ENCODE results near the gene FKBP1A.

Gene FKBP1A

GRCh38 chr20:1388253-1388652 lies 4.6 kb downstream of the FKBP1A start:
- Mint-ChIP-seq H3K9me3 (no peaks in the 10 kb centered on the region), H3K4me1 (peaks cover 49 to 86% of the 10 kb centered on the region in 2 donors), H3K4me3 (peak overlapping the region; percentile 76 to 96), H3K36me3 (peaks cover 28 to 45% of the 10 kb centered on the region in 2 donors), H3K27me3 (no peaks in the 10 kb centered on the region), H3K27ac (peak overlapping the region; percentile 82)
- ATAC-seq (replicated peaks) (no peak), DNase-seq (no peak)

GRCh38 chr20:1386323-1386722 lies 6.5 kb downstream of the FKBP1A start:
- Mint-ChIP-seq H3K4me1 (peaks cover 55 to 97% of the 10 kb centered on the region in 2 donors), H3K9me3 (no peaks in the 10 kb centered on the region), H3K36me3 (peaks cover 31 to 51% of the 10 kb centered on the region in 2 donors), H3K27ac (no peak overlapping the region), H3K4me3 (no peak overlapping the region), H3K27me3 (no peaks in the 10 kb centered on the region)
- no peak for DNase-seq
- ATAC-seq (replicated peaks): no peak

- H3K36me3 Mint-ChIP-seq: peaks cover 37 to 46% of the 10 kb centered on the region in 2 donors
- no peak overlapping the region for H3K4me3 Mint-ChIP-seq
Measured at GRCh38 chr20:1383623-1384404, 9.0 kb downstream of the FKBP1A start.

GRCh38 chr20:1382670-1383069 lies 10.2 kb downstream of the FKBP1A start:
- Mint-ChIP-seq H3K4me1 (peaks cover 63 to 98% of the 10 kb centered on the region in 2 donors), H3K4me3 (no peak overlapping the region), H3K27ac (no peak overlapping the region), H3K36me3 (peaks cover 38 to 50% of the 10 kb centered on the region in 2 donors), H3K9me3 (no peaks in the 10 kb centered on the region), H3K27me3 (no peaks in the 10 kb centered on the region)
- DNase-seq (no peak), ATAC-seq (replicated peaks) (no peak)

More at GRCh38 chr20:1383623-1384404, 9.0 kb downstream of the FKBP1A start:
- Mint-ChIP-seq H3K9me3 (no peaks in the 10 kb centered on the region), H3K27ac (no peak overlapping the region), H3K4me1 (peaks cover 58 to 97% of the 10 kb centered on the region in 2 donors), H3K27me3 (no peaks in the 10 kb centered on the region)
- DNase-seq: no peak
- no peak for ATAC-seq (replicated peaks)

- Mint-ChIP-seq H3K4me3 (peak overlapping the region in 1 of 2 donors; percentile 11), H3K27ac (no peak overlapping the region), H3K4me1 (peaks cover 70 to 100% of the 10 kb centered on the region in 2 donors), H3K27me3 (no peaks in the 10 kb centered on the region), H3K36me3 (peaks cover 42 to 55% of the 10 kb centered on the region in 2 donors), H3K9me3 (no peaks in the 10 kb centered on the region)
- no peak for ATAC-seq (replicated peaks)
- no peak for DNase-seq
Measured at GRCh38 chr20:1381753-1382591, 10.9 kb downstream of the FKBP1A start.

- peaks cover 68 to 96% of the 10 kb centered on the region in 2 donors for H3K4me1 Mint-ChIP-seq
- H3K9me3 Mint-ChIP-seq: no peaks in the 10 kb centered on the region
- no peaks in the 10 kb centered on the region for H3K27me3 Mint-ChIP-seq
- no peak overlapping the region for H3K4me3 Mint-ChIP-seq
- DNase-seq (no peak), ATAC-seq (replicated peaks) (no peak)
- no peak overlapping the region for H3K27ac Mint-ChIP-seq
- peaks cover 33 to 59% of the 10 kb centered on the region in 2 donors for H3K36me3 Mint-ChIP-seq
Measured at GRCh38 chr20:1378735-1379125, 14.1 kb downstream of the FKBP1A start.

- DNase-seq (no peak), ATAC-seq (replicated peaks) (no peak)
- Mint-ChIP-seq H3K27ac (peak overlapping the region; percentile 97), H3K9me3 (no peaks in the 10 kb centered on the region), H3K27me3 (no peaks in the 10 kb centered on the region), H3K4me3 (peak overlapping the region; percentile 76 to 79), H3K36me3 (peaks cover 34 to 60% of the 10 kb centered on the region in 2 donors), H3K4me1 (peaks cover 72 to 95% of the 10 kb centered on the region in 2 donors)
Measured at GRCh38 chr20:1377984-1378734, 14.7 kb downstream of the FKBP1A start.

GRCh38 chr20:1377341-1377871 lies 15.4 kb downstream of the FKBP1A start:
- Mint-ChIP-seq H3K9me3 (no peaks in the 10 kb centered on the region), H3K27me3 (no peaks in the 10 kb centered on the region), H3K4me3 (peak overlapping the region; percentile 76 to 79), H3K27ac (peak overlapping the region; percentile 97), H3K4me1 (peaks cover 64 to 87% of the 10 kb centered on the region in 2 donors), H3K36me3 (peaks cover 29 to 57% of the 10 kb centered on the region in 2 donors)
- ATAC-seq (replicated peaks) (peak; percentile 87 to 88), DNase-seq (peak; percentile 24)

GRCh38 chr20:1376408-1377270 lies 16.2 kb downstream of the FKBP1A start:
- DNase-seq: no peak

GRCh38 chr20:1376007-1376406 lies 16.8 kb downstream of the FKBP1A start:
- ATAC-seq (replicated peaks) (no peak), DNase-seq (no peak)
- Mint-ChIP-seq H3K27ac (peak overlapping the region; percentile 92), H3K9me3 (no peaks in the 10 kb centered on the region), H3K4me3 (peak overlapping the region; percentile 20 to 39), H3K27me3 (no peaks in the 10 kb centered on the region), H3K4me1 (peaks cover 60 to 80% of the 10 kb centered on the region in 2 donors), H3K36me3 (peaks cover 31 to 66% of the 10 kb centered on the region in 2 donors)

More at GRCh38 chr20:1376408-1377270, 16.2 kb downstream of the FKBP1A start:
- ATAC-seq (replicated peaks): peak; percentile 71 to 75
- Mint-ChIP-seq H3K9me3 (no peaks in the 10 kb centered on the region), H3K27me3 (no peaks in the 10 kb centered on the region), H3K4me1 (peaks cover 62 to 86% of the 10 kb centered on the region in 2 donors), H3K36me3 (peaks cover 31 to 65% of the 10 kb centered on the region in 2 donors), H3K27ac (peak overlapping the region; percentile 97), H3K4me3 (peak overlapping the region; percentile 76 to 79)

- ATAC-seq (replicated peaks) (no peak), DNase-seq (no peak)
- Mint-ChIP-seq H3K9me3 (no peaks in the 10 kb centered on the region), H3K27ac (peak overlapping the region; percentile 92), H3K36me3 (peaks cover 31 to 66% of the 10 kb centered on the region in 2 donors), H3K4me3 (peak overlapping the region; percentile 20 to 39), H3K4me1 (peaks cover 56 to 75% of the 10 kb centered on the region in 2 donors), H3K27me3 (no peaks in the 10 kb centered on the region)
Measured at GRCh38 chr20:1375515-1375914, 17.3 kb downstream of the FKBP1A start.

- Mint-ChIP-seq H3K9me3 (no peaks in the 10 kb centered on the region), H3K4me1 (peaks cover 45 to 62% of the 10 kb centered on the region in 2 donors), H3K4me3 (no peak overlapping the region), H3K27ac (peak overlapping the region; percentile 71), H3K27me3 (no peaks in the 10 kb centered on the region), H3K36me3 (peaks cover 26 to 59% of the 10 kb centered on the region in 2 donors)
- ATAC-seq (replicated peaks) (no peak), DNase-seq (no peak)
Measured at GRCh38 chr20:1374246-1374645, 18.6 kb downstream of the FKBP1A start.

GRCh38 chr20:1373614-1374013 lies 19.2 kb downstream of the FKBP1A start:
- Mint-ChIP-seq H3K4me1 (peaks cover 42 to 60% of the 10 kb centered on the region in 2 donors), H3K9me3 (no peaks in the 10 kb centered on the region), H3K27ac (peak overlapping the region; percentile 71), H3K27me3 (no peaks in the 10 kb centered on the region), H3K4me3 (no peak overlapping the region), H3K36me3 (peaks cover 27 to 61% of the 10 kb centered on the region in 2 donors)
- DNase-seq (no peak), ATAC-seq (replicated peaks) (no peak)

Data from stimulated activated naive B cell treated with anti-CD40 and anti-IgM and Interleukin-4, amounts not matched to agents 10 μg/mL and 1 μg/mL and 100 μg/mL, for 72 hours (primary cell).